Neural crest cell (in vitro differentiated cells): ENCODE data around the gene SRRD. TPM values are rescaled to one million over a fixed set of nuclear protein-coding genes. Genes with fewer than 3 reads are reported as not detected.

Experiments
- DNase-seq: peaks from one replicate; pipeline ENCODE4 v3.0.0; 2021; ENCODE audit warnings: low read depth, mixed read lengths, low spot score
- H3K27ac Mint-ChIP-seq: one replicate; pipeline ENCODE4 v1.8.0; 2021; ENCODE audit warnings: mild to moderate bottlenecking, mixed read lengths; ENCODE audit not compliant: unreplicated experiment
- H3K27me3 Mint-ChIP-seq: 2 replicates; pipeline ENCODE4 v1.8.0; 2021; ENCODE audit warnings: low read depth, mild to moderate bottlenecking, mixed read lengths
- H3K36me3 Mint-ChIP-seq: 2 replicates; pipeline ENCODE4 v1.8.0; 2021; ENCODE audit warnings: low read depth, mild to moderate bottlenecking, mixed read lengths
- H3K4me1 Mint-ChIP-seq: 2 replicates; pipeline ENCODE4 v1.8.0; 2021; ENCODE audit warnings: mixed read lengths
- H3K4me3 Mint-ChIP-seq: one replicate; pipeline ENCODE4 v1.8.0; 2021; ENCODE audit warnings: mild to moderate bottlenecking, mixed read lengths
- H3K9me3 Mint-ChIP-seq: 2 replicates; pipeline ENCODE4 v1.8.0; 2021; ENCODE audit warnings: mixed read lengths
- total RNA-seq: library from RNA; stranded (reverse); gene quantifications from 2 replicates; pipeline ENCODE4 v1.2.1, GENCODE V29; 2021
- TF ChIP-seq, protein P1 (sequence below): fragments of 200-600 bp; sonication (generic); conservative IDR thresholded peaks from 2 replicates; pipeline ENCODE4 v1.5.0; 2021; ENCODE audit warnings: antibody characterized with exemption, mild to moderate bottlenecking

Gene SRRD
- total RNA-seq, 1 donor from 2014 or later, result 30.8 TPM

DNA sequence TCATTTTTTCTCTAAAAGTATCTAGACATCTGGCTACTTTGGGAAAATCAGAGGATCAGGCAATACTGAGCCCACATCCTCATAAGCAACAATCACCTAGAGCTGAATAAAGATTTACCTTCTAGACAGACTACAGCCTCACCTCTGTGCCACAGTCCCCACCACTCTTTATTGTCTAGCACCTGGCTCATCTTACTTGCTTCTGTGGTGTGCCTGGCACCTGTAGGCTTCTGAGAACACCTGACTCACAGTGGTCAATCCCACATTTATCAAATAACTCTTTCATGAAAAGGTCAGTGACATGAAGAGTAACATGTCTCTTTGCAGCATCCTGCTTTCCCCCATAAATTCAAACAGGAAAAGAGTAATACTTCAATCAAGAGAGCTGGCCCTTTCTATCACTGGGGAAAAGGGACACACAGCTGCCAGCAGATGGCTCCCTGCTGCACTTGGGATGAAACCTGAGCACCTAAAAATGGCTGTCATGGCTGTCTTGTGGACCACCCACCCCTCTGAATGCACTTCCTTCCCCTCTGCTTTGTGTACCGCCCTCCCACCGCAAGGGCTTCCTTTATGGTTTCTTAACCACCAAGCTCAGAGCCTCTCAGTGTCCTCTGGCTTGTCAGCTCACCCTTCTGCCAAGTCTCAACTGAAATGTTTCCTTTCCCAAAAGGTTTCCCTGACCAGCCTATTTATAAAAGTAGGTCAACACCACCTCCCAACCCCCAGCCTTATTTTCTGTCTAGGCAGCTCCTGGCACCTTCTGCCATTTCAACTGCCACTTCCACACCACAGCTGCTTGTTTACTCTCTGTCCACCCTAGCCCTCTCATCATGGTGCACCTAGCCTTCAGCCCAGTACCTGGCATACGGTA, 19.2 kb downstream of the SRRD start:
- H3K4me3 Mint-ChIP-seq, result no peak overlapping the region

DNA sequence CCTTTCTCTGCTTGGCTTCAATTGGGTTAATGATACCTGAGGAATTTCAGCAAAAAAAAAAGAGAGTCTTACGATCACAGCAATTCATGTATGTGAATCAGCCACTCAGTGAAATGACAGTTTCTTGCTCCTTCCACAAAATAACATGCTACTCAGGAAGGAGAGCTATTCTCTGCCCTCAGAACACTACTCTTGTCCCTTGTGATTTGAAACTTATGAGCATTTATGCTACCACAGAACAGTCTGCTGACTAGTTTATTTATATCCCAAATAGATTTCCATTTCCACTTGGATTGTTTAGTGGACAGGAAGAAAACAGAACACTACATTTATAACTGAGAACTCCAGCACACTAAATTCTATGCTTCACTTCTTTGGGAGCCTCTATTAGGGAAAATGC, 20.1 kb downstream of the SRRD start:
- no peak overlapping the region for H3K4me3 Mint-ChIP-seq
- DNase-seq, result no peak
- H3K27me3 Mint-ChIP-seq, result no peaks in the 10 kb centered on the region
- peaks cover 12% of the 10 kb centered on the region for H3K36me3 Mint-ChIP-seq
- TF ChIP-seq, protein P1, sequence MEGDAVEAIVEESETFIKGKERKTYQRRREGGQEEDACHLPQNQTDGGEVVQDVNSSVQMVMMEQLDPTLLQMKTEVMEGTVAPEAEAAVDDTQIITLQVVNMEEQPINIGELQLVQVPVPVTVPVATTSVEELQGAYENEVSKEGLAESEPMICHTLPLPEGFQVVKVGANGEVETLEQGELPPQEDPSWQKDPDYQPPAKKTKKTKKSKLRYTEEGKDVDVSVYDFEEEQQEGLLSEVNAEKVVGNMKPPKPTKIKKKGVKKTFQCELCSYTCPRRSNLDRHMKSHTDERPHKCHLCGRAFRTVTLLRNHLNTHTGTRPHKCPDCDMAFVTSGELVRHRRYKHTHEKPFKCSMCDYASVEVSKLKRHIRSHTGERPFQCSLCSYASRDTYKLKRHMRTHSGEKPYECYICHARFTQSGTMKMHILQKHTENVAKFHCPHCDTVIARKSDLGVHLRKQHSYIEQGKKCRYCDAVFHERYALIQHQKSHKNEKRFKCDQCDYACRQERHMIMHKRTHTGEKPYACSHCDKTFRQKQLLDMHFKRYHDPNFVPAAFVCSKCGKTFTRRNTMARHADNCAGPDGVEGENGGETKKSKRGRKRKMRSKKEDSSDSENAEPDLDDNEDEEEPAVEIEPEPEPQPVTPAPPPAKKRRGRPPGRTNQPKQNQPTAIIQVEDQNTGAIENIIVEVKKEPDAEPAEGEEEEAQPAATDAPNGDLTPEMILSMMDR, result no peak
- H3K27ac Mint-ChIP-seq, result no peak overlapping the region
- peaks cover 10% of the 10 kb centered on the region for H3K4me1 Mint-ChIP-seq
- H3K9me3 Mint-ChIP-seq, result no peaks in the 10 kb centered on the region

More for the DNA sequence above, 19.2 kb downstream of the SRRD start:
- H3K36me3 Mint-ChIP-seq, result peaks cover 13% of the 10 kb centered on the region
- H3K27me3 Mint-ChIP-seq, result no peaks in the 10 kb centered on the region
- H3K4me1 Mint-ChIP-seq, result peaks cover 10% of the 10 kb centered on the region
- TF ChIP-seq, protein P1, result peak; percentile 67
- no peaks in the 10 kb centered on the region for H3K9me3 Mint-ChIP-seq
- DNase-seq, result peak; percentile 25
- no peak overlapping the region for H3K27ac Mint-ChIP-seq

DNA sequence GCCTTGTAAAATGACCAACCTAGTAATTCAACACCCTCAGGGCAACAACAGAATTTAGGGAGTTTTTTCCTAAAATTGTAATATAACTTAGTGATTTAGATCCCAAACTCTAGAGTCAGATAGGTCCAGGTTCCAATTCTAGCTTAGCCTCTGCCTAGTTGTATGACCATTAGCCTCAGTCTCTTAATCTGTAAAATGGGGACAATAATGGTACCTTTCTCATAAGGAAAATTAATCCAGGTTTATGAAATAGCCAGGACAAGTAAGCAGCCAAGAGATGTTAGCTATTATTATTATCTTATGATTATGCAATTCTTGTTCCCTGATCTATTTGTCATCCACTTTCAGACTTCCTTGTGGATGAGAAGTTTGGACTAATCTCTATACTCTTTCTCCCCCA, 24.5 kb downstream of the SRRD start:
- H3K9me3 Mint-ChIP-seq, result no peaks in the 10 kb centered on the region
- H3K4me3 Mint-ChIP-seq, result no peak overlapping the region
- TF ChIP-seq, protein P1, result no peak
- H3K27ac Mint-ChIP-seq, result no peak overlapping the region
- H3K36me3 Mint-ChIP-seq, result peaks cover 13% of the 10 kb centered on the region
- peaks cover 32% of the 10 kb centered on the region for H3K4me1 Mint-ChIP-seq
- no peaks in the 10 kb centered on the region for H3K27me3 Mint-ChIP-seq
- DNase-seq, result no peak

DNA sequence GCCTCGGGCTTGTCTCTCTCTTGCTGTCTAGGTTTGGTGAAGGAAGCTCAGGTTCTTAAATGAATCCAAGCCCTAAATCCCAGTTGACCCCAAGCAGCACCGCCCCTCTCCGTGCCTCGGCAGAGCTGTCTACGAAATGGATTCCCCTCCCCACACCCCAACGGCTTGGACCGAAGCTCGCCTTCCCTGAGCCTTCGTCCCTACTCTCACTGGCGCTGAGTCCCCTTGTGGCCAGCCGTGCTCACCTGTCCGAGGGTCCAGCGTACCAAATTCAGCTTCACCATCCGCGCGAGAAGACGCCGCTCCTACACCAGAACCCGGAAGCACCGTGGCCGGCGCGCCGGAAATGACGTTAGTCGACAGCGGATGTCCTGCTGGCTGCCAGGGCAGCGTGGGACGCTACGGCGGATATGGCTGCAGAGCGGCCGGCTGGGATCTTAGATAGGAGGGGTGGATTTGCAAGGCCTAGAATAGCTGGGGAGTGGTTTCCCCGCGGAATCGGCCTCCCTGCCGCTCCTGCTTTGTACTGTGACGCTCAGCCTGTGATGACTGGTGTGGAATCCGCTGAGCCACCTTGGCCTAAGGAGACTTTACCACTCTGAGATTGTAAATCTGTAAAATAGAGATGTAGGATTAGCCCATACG, 28.6 kb downstream of the SRRD start, which contains the start of gene TFIP11:
TFIP11 (minus strand) TSS at position 325 of the 645 bp plus-strand sequence. CDS start 2,201 bp downstream, outside the sequence.
- H3K9me3 Mint-ChIP-seq, result no peaks in the 10 kb centered on the region
- DNase-seq, result peak; percentile 88
- peaks cover 39% of the 10 kb centered on the region for H3K4me1 Mint-ChIP-seq
- TF ChIP-seq, protein P1, result no peak
- no peaks in the 10 kb centered on the region for H3K27me3 Mint-ChIP-seq
- H3K36me3 Mint-ChIP-seq, result peaks cover 9% of the 10 kb centered on the region
- H3K4me3 Mint-ChIP-seq, result peak within 1 kb of the TSS; percentile 99
- H3K27ac Mint-ChIP-seq, result peak within 1 kb of the TSS; percentile 97

DNA sequence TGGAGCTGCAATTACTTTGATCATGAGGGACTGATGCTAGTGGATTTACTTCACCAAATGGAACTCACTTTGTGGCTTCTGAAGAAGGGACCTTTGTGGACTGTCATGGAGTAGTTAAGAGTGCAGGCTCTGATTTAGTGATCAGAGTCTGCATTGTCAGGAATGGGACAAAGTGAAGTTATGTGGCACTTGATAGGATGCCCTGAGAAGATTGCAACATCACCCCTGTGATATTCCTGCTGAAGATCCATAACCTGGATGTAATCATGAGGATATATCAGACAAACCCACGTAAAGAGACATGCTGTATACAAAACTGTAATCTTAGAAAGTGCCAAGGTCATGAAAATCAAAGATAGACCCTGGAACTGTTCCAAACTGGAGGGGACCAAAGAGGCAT, 30.2 kb downstream of the SRRD start:
- H3K36me3 Mint-ChIP-seq, result peaks cover 9% of the 10 kb centered on the region
- H3K4me1 Mint-ChIP-seq, result peaks cover 39% of the 10 kb centered on the region
- no peaks in the 10 kb centered on the region for H3K9me3 Mint-ChIP-seq
- H3K27ac Mint-ChIP-seq, result no peak overlapping the region
- TF ChIP-seq, protein P1, result no peak
- H3K4me3 Mint-ChIP-seq, result peak overlapping the region; percentile 99
- no peaks in the 10 kb centered on the region for H3K27me3 Mint-ChIP-seq
- no peak for DNase-seq
